GM12878 (cell line): ENCODE measurements around the gene DNAJB11.

ENCODE experiments used
- GABPA ChIP-seq: IDR thresholded peaks from 2 replicates; pipeline ENCODE4 v1.6.1; 2014; ENCODE audit warnings: antibody characterized with exemption, low read depth, mild to moderate bottlenecking, inconsistent platforms
- JUND ChIP-seq: IDR thresholded peaks from 2 replicates; pipeline ENCODE4 v1.6.1; 2012; ENCODE audit warnings: low read depth, mild to moderate bottlenecking, low read length, improper control_type of control experiment, moderate library complexity
- SKIL ChIP-seq: fragments of 450-650 bp; IDR thresholded peaks from 2 replicates; pipeline ENCODE4 v1.6.1; 2017; ENCODE audit warnings: mild to moderate bottlenecking, low read depth, inconsistent platforms; ENCODE audit not compliant: poor library complexity, severe bottlenecking

- TF ChIP-seq SKIL (no peak), JUND (no peak), GABPA (no peak)
Observed at GRCh38 chr3:186529201-186529999, 41.1 kb upstream of the DNAJB11 start.
